ENCODE data around the gene GNG8. TPM values are rescaled to one million over a fixed set of nuclear protein-coding genes. Genes with fewer than 3 reads are reported as not detected.

GNG8 gene
- total RNA-seq, 1 donor from 2014 or later: not detected

- peaks cover 9% of the 10 kb centered on the region for H3K4me1 Mint-ChIP-seq (ENCODE audit: low read depth, unreplicated experiment)
- H3K4me3 Mint-ChIP-seq (ENCODE audit: unreplicated experiment): no peak overlapping the region
- H3K27me3 Mint-ChIP-seq (ENCODE audit: low read depth, unreplicated experiment): no peaks in the 10 kb centered on the region
- Histone ChIP-seq H3K4me2 (ENCODE audit: low read length) (no peak overlapping the region), H2AFZ (ENCODE audit: low read depth, low read length) (no peak overlapping the region), H3K36me3 (ENCODE audit: insufficient read depth, low read length) (no peaks in the 10 kb centered on the region), H3K4me3 (ENCODE audit: insufficient read depth, low read depth, low read length) (no peak overlapping the region), H4K20me1 (ENCODE audit: insufficient read depth, low read length) (peaks cover 16% of the 10 kb centered on the region), H3K27ac (ENCODE audit: low read depth, low read length) (no peak overlapping the region), H3K27me3 (ENCODE audit: insufficient read depth, low read length) (no peaks in the 10 kb centered on the region), H3K9ac (ENCODE audit: low read length) (no peak overlapping the region), H3K9me3 (ENCODE audit: insufficient read depth, low read depth, low read length) (no peaks in the 10 kb centered on the region), H3K4me1 (ENCODE audit: insufficient read depth, low read length) (peaks cover 17% of the 10 kb centered on the region), H3K79me2 (ENCODE audit: insufficient read depth, low read length) (peaks cover 23% of the 10 kb centered on the region)
- no peaks in the 10 kb centered on the region for H3K9me3 Mint-ChIP-seq (ENCODE audit: unreplicated experiment)
- TF ChIP-seq EZH2 (IDR thresholded peaks at IDR 0.05; ENCODE audit: insufficient read depth, low read length): no peak
- TF ChIP-seq, protein P1, sequence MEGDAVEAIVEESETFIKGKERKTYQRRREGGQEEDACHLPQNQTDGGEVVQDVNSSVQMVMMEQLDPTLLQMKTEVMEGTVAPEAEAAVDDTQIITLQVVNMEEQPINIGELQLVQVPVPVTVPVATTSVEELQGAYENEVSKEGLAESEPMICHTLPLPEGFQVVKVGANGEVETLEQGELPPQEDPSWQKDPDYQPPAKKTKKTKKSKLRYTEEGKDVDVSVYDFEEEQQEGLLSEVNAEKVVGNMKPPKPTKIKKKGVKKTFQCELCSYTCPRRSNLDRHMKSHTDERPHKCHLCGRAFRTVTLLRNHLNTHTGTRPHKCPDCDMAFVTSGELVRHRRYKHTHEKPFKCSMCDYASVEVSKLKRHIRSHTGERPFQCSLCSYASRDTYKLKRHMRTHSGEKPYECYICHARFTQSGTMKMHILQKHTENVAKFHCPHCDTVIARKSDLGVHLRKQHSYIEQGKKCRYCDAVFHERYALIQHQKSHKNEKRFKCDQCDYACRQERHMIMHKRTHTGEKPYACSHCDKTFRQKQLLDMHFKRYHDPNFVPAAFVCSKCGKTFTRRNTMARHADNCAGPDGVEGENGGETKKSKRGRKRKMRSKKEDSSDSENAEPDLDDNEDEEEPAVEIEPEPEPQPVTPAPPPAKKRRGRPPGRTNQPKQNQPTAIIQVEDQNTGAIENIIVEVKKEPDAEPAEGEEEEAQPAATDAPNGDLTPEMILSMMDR (IDR thresholded peaks at IDR 0.05; ENCODE audit: insufficient read depth, low read depth, low read length): no peak
- peaks cover 7% of the 10 kb centered on the region for H3K36me3 Mint-ChIP-seq (ENCODE audit: low read depth, unreplicated experiment)
- H3K27ac Mint-ChIP-seq (ENCODE audit: unreplicated experiment): no peak overlapping the region
- FAIRE-seq (no peak), DNase-seq (ENCODE audit: low read depth) (no peak)
Measured at GRCh38 chr19:46598372-46598917, 37.6 kb downstream of the GNG8 start.

DNA sequence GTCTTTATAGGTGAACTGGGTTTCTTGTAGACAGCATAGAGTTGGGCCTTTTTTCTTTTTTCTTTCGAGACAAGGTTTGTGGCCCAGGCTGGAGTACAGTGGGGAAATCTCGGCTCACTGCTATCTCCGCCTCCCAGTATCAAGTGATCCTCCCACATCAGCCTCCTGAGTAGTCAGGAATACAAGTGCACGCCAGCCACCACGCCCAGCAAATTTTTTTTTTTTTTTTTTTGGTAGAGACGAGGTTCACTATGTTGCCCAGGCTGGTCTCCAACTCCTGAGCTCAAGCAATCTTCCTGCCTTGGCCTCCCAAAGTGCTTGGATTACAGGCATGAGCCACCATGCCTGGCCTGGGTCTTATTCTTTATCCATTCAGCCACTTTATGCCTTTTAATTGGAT, 40.0 kb downstream of the GNG8 start:
- H3K4me3 ChIP-seq (ENCODE audit: insufficient read depth, low read depth, low read length): no peak overlapping the region
- Mint-ChIP-seq H3K36me3 (ENCODE audit: low read depth, unreplicated experiment) (peaks cover 3% of the 10 kb centered on the region), H3K27ac (ENCODE audit: unreplicated experiment) (no peak overlapping the region), H3K27me3 (ENCODE audit: low read depth, unreplicated experiment) (no peaks in the 10 kb centered on the region), H3K4me3 (ENCODE audit: unreplicated experiment) (no peak overlapping the region), H3K9me3 (ENCODE audit: unreplicated experiment) (no peaks in the 10 kb centered on the region), H3K4me1 (ENCODE audit: low read depth, unreplicated experiment) (peaks cover 2% of the 10 kb centered on the region)
- no peaks in the 10 kb centered on the region for H4K20me1 ChIP-seq (ENCODE audit: insufficient read depth, low read length)
- no peak overlapping the region for H3K27ac ChIP-seq (ENCODE audit: low read depth, low read length)
- H3K9ac ChIP-seq (ENCODE audit: low read length): no peak overlapping the region
- TF ChIP-seq, protein P1 (IDR thresholded peaks at IDR 0.05; ENCODE audit: insufficient read depth, low read depth, low read length): no peak
- TF ChIP-seq EZH2 (IDR thresholded peaks at IDR 0.05; ENCODE audit: insufficient read depth, low read length): no peak
- peaks cover 5% of the 10 kb centered on the region for H3K4me1 ChIP-seq (ENCODE audit: insufficient read depth, low read length)
- DNase-seq (ENCODE audit: low read depth): no peak
- no peaks in the 10 kb centered on the region for H3K36me3 ChIP-seq (ENCODE audit: insufficient read depth, low read length)
- no peaks in the 10 kb centered on the region for H3K9me3 ChIP-seq (ENCODE audit: insufficient read depth, low read depth, low read length)
- no peak overlapping the region for H3K4me2 ChIP-seq (ENCODE audit: low read length)
- H3K27me3 ChIP-seq (ENCODE audit: insufficient read depth, low read length): no peaks in the 10 kb centered on the region
- H3K79me2 ChIP-seq (ENCODE audit: insufficient read depth, low read length): no peaks in the 10 kb centered on the region
- FAIRE-seq: no peak
- no peak overlapping the region for H2AFZ ChIP-seq (ENCODE audit: low read depth, low read length)

DNA sequence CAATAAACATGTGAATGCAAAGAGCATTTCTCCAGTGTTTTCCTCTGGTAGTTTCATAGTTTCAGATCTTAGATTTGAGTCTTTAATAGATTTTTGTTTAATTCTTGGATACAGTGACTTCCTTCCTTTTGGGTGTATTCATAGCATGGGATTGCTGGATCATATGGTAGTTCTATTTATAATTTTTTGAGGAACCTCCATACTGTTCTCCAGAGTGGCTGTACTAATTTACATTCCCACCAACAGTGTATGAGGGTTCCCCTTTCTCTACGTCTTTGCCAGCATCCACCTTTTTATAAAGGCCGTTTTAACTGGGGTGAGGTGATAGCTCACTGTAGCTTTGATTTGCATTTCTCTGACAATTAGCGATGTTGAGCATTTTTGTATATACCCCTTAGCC, 44.1 kb downstream of the GNG8 start:
- Mint-ChIP-seq H3K36me3 (ENCODE audit: low read depth, unreplicated experiment) (no peaks in the 10 kb centered on the region), H3K27ac (ENCODE audit: unreplicated experiment) (no peak overlapping the region), H3K27me3 (ENCODE audit: low read depth, unreplicated experiment) (peaks cover 6% of the 10 kb centered on the region), H3K4me1 (ENCODE audit: low read depth, unreplicated experiment) (no peaks in the 10 kb centered on the region), H3K9me3 (ENCODE audit: unreplicated experiment) (peaks cover 3% of the 10 kb centered on the region), H3K4me3 (ENCODE audit: unreplicated experiment) (no peak overlapping the region)
- Histone ChIP-seq H4K20me1 (ENCODE audit: insufficient read depth, low read length) (no peaks in the 10 kb centered on the region), H2AFZ (ENCODE audit: low read depth, low read length) (no peak overlapping the region), H3K4me2 (ENCODE audit: low read length) (no peak overlapping the region), H3K79me2 (ENCODE audit: insufficient read depth, low read length) (no peaks in the 10 kb centered on the region), H3K9ac (ENCODE audit: low read length) (no peak overlapping the region), H3K36me3 (ENCODE audit: insufficient read depth, low read length) (no peaks in the 10 kb centered on the region), H3K4me1 (ENCODE audit: insufficient read depth, low read length) (no peaks in the 10 kb centered on the region), H3K4me3 (ENCODE audit: insufficient read depth, low read depth, low read length) (no peak overlapping the region), H3K9me3 (ENCODE audit: insufficient read depth, low read depth, low read length) (no peaks in the 10 kb centered on the region), H3K27me3 (ENCODE audit: insufficient read depth, low read length) (no peaks in the 10 kb centered on the region), H3K27ac (ENCODE audit: low read depth, low read length) (no peak overlapping the region)
- no peak for DNase-seq (ENCODE audit: low read depth)
- TF ChIP-seq EZH2 (IDR thresholded peaks at IDR 0.05; ENCODE audit: insufficient read depth, low read length): no peak
- TF ChIP-seq, protein P1 (IDR thresholded peaks at IDR 0.05; ENCODE audit: insufficient read depth, low read depth, low read length): no peak
- FAIRE-seq: no peak
